Measurements from ENCODE around the gene CD55.

DNA sequence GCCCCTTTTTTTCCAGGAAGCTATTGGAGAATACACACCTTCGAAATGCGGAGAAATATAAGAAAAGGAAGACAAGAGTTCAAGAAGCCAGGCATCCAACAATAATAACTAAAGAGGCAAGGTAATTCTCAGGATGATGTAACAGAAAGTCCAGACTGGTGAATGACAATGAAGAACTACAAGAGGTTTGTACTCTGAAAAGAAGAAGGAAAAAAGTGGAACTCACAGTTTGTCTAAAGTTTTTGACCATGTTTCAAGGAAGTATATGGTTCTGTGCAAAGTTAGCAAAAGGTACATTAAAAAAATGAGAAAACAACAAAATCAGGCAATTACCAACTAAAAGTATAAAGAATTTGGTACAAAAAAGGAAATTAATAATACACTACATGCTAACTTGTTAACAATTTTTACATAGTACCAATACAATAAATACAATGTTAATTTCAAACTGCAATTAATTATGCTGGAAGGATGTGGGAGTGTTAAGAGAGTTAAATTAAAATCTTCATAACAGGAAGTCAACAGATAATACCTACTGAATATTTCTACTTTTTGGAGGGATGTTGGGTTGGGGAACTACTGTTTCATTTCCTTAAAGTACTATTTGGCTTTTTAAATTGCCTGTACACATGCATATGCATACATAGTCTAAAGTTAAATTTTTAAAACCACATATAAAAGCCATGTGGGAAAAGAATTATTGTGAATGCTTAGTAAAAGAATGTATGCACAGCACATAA lies 12.9 kb upstream of the CD55 start:
- TF ChIP-seq ZNF446 (CRISPR knock-in tag; IDR thresholded peaks at IDR 0.05) (no peak), NR2F2 (IDR thresholded peaks at IDR 0.05; ENCODE audit: borderline replicate concordance, low read depth) (no peak), MED8 (CRISPR knock-in tag; IDR thresholded peaks at IDR 0.05; ENCODE audit: insufficient replicate concordance) (no peak), POLR2A (IDR thresholded peaks at IDR 0.05; ENCODE audit: insufficient read depth in 1 of 2, low read depth in 2 of 2, low read length in 2 of 2) (no peak), ZNF749 (CRISPR knock-in tag; IDR thresholded peaks at IDR 0.05; ENCODE audit: borderline replicate concordance) (no peak), ZNF274 (CRISPR knock-in tag; IDR thresholded peaks at IDR 0.05) (no peak), ZSCAN9 (CRISPR knock-in tag; IDR thresholded peaks at IDR 0.05; ENCODE audit: borderline replicate concordance) (no peak), RBAK (CRISPR knock-in tag; IDR thresholded peaks at IDR 0.05) (no peak), TAF15 (IDR thresholded peaks at IDR 0.05; ENCODE audit: low read depth, low read length, poor library complexity, severe bottlenecking) (no peak), HNRNPUL1 (IDR thresholded peaks at IDR 0.05; ENCODE audit: low read depth, low read length) (no peak), NR1H2 (CRISPR knock-in tag; IDR thresholded peaks at IDR 0.05; ENCODE audit: borderline replicate concordance, low read depth) (no peak)
- TF ChIP-seq, protein P1, sequence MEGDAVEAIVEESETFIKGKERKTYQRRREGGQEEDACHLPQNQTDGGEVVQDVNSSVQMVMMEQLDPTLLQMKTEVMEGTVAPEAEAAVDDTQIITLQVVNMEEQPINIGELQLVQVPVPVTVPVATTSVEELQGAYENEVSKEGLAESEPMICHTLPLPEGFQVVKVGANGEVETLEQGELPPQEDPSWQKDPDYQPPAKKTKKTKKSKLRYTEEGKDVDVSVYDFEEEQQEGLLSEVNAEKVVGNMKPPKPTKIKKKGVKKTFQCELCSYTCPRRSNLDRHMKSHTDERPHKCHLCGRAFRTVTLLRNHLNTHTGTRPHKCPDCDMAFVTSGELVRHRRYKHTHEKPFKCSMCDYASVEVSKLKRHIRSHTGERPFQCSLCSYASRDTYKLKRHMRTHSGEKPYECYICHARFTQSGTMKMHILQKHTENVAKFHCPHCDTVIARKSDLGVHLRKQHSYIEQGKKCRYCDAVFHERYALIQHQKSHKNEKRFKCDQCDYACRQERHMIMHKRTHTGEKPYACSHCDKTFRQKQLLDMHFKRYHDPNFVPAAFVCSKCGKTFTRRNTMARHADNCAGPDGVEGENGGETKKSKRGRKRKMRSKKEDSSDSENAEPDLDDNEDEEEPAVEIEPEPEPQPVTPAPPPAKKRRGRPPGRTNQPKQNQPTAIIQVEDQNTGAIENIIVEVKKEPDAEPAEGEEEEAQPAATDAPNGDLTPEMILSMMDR (CRISPR knock-in tag; IDR thresholded peaks at IDR 0.05), result no peak
- TF ChIP-seq, protein P2, sequence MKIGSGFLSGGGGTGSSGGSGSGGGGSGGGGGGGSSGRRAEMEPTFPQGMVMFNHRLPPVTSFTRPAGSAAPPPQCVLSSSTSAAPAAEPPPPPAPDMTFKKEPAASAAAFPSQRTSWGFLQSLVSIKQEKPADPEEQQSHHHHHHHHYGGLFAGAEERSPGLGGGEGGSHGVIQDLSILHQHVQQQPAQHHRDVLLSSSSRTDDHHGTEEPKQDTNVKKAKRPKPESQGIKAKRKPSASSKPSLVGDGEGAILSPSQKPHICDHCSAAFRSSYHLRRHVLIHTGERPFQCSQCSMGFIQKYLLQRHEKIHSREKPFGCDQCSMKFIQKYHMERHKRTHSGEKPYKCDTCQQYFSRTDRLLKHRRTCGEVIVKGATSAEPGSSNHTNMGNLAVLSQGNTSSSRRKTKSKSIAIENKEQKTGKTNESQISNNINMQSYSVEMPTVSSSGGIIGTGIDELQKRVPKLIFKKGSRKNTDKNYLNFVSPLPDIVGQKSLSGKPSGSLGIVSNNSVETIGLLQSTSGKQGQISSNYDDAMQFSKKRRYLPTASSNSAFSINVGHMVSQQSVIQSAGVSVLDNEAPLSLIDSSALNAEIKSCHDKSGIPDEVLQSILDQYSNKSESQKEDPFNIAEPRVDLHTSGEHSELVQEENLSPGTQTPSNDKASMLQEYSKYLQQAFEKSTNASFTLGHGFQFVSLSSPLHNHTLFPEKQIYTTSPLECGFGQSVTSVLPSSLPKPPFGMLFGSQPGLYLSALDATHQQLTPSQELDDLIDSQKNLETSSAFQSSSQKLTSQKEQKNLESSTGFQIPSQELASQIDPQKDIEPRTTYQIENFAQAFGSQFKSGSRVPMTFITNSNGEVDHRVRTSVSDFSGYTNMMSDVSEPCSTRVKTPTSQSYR (CRISPR knock-in tag; IDR thresholded peaks at IDR 0.05; ENCODE audit: borderline replicate concordance), result no peak
- TF ChIP-seq, protein P3, sequence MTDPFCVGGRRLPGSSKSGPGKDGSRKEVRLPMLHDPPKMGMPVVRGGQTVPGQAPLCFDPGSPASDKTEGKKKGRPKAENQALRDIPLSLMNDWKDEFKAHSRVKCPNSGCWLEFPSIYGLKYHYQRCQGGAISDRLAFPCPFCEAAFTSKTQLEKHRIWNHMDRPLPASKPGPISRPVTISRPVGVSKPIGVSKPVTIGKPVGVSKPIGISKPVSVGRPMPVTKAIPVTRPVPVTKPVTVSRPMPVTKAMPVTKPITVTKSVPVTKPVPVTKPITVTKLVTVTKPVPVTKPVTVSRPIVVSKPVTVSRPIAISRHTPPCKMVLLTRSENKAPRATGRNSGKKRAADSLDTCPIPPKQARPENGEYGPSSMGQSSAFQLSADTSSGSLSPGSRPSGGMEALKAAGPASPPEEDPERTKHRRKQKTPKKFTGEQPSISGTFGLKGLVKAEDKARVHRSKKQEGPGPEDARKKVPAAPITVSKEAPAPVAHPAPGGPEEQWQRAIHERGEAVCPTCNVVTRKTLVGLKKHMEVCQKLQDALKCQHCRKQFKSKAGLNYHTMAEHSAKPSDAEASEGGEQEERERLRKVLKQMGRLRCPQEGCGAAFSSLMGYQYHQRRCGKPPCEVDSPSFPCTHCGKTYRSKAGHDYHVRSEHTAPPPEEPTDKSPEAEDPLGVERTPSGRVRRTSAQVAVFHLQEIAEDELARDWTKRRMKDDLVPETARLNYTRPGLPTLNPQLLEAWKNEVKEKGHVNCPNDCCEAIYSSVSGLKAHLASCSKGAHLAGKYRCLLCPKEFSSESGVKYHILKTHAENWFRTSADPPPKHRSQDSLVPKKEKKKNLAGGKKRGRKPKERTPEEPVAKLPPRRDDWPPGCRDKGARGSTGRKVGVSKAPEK (CRISPR knock-in tag; IDR thresholded peaks at IDR 0.05; ENCODE audit: borderline replicate concordance), result no peak
